Uterus (tissue), 4 donors: Measurements from ENCODE around the gene COPZ2. TPM values are rescaled to one million over a fixed set of nuclear protein-coding genes. Genes with fewer than 3 reads are reported as not detected.

Source experiments
- DNase-seq, 2 donors: peaks; one replicate each; pipeline ENCODE4 v3.0.0-alpha.2; 2019 to 2020
- H3K27ac ChIP-seq, 2 donors: fragments of 200-600 bp; sonication (generic); 1 replicate in 1 of 2; 2 replicates in 1 of 2; pipeline ENCODE4 v1.5.1; 2016 to 2018
- H3K27me3 ChIP-seq, 2 donors: fragments of 200-600 bp; sonication (generic); one replicate each; pipeline ENCODE4 v1.5.1; 2018 to 2019; ENCODE audit warnings: control low read depth in 1 of 2
- H3K36me3 ChIP-seq, 2 donors: fragments of 200-600 bp; sonication (generic); one replicate each; pipeline ENCODE4 v1.5.1; 2019; ENCODE audit warnings: control low read depth in 1 of 2
- H3K4me1 ChIP-seq, 2 donors: fragments of 200-600 bp; sonication (generic); one replicate each; pipeline ENCODE4 v1.5.1; 2018 to 2019; ENCODE audit warnings: control low read depth in 1 of 2
- H3K4me3 ChIP-seq, 2 donors: fragments of 200-600 bp; sonication (generic); 1 replicate in 1 of 2; 2 replicates in 1 of 2; pipeline ENCODE4 v1.5.1; 2018 to 2019; ENCODE audit warnings: mild to moderate bottlenecking in 1 of 2
- H3K9me3 ChIP-seq, 2 donors: fragments of 200-600 bp; sonication (generic); one replicate each; pipeline ENCODE4 v1.5.1; 2019; ENCODE audit warnings: control low read depth in 1 of 2
- POLR2A ChIP-seq, 2 donors: fragments of 450-650 bp; IDR thresholded peaks; one replicate each; pipeline ENCODE4 v1.6.1; 2016; ENCODE audit warnings: antibody characterized with exemption in 2 of 2, mild to moderate bottlenecking in 1 of 2, moderate library complexity in 1 of 2
- intact Hi-C: fragments of 100-400 bp; cut with DNase I; formaldehyde crosslinking; loops from one replicate; pipeline ENCODE4 v1.15.1; 2023; ENCODE audit warnings: low total_unique reads
- microRNA counts, 2 donors: library from miRNA; unstranded; fragments of <30 nt; microRNA quantifications; one replicate each; lab custom pipeline; 2016 to 2017
- microRNA-seq: library from miRNA; unstranded; fragments of <30 nt; microRNA quantifications from one replicate; pipeline ENCODE4, GENCODE V29; 2016; ENCODE audit warnings: borderline microRNAs expressed, borderline replicate concordance
- small RNA-seq: library from RNA; depleted of rRNA; stranded (forward); fragments of <200 nt; gene quantifications from one replicate; pipeline ENCODE3, GENCODE V24; 2016
- total RNA-seq, 4 donors: library from RNA; depleted of rRNA in 3 of 4; stranded (reverse); fragments of >200 nt in 3 of 4; gene quantifications; one replicate each; pipeline versions ENCODE4 v1.1.0 to v1.2.4, GENCODE V29; 2014 to 2023
- TF ChIP-seq, protein P1 (sequence below), 4 experiments: fragments of 200-600 bp in 2 of 4; fragments of 450-650 bp in 2 of 4; sonication (generic) in 2 of 4; IDR thresholded peaks; one replicate each; pipeline ENCODE4 v1.5.1; 2016 to 2019; ENCODE audit warnings: antibody characterized with exemption in 4 of 4, mild to moderate bottlenecking in 2 of 4, moderate library complexity in 1 of 4
- donor health status: DM: yes; HTN: yes; CAD: no.

COPZ2 gene
- total RNA-seq, 4 donors from 2014 or later: 12.9 to 82.7 (median 35.3) TPM

DNA sequence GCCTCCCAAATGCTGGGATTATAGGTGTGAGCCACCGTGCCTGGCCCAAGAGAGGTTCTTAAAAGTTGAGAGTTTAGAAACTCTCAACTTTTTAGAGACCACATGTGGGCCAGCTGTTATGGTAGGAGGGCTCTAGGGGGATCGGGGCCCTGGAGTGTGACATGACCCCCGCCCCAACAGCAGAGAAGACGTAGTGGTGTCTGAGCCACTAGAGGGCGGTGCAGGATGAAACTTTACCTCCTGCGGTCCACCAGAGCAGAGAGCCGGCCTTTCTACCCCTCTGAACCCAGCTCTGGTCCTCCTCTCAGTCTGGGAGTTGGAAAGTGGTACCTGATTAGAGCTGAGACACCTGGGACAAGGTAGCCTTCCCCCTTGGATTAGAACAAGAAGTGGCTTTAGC lies 59.3 kb downstream of the COPZ2 start:
- H3K27me3 ChIP-seq: no peaks in the 10 kb centered on the region
- peak; percentile 36 to 45 for DNase-seq
- no peaks in the 10 kb centered on the region for H3K9me3 ChIP-seq
- intact Hi-C loops: no loop called here
- H3K4me1 ChIP-seq: no peaks in the 10 kb centered on the region
- TF ChIP-seq POLR2A (IDR thresholded peaks at IDR 0.05): no peak
- TF ChIP-seq, protein P1, sequence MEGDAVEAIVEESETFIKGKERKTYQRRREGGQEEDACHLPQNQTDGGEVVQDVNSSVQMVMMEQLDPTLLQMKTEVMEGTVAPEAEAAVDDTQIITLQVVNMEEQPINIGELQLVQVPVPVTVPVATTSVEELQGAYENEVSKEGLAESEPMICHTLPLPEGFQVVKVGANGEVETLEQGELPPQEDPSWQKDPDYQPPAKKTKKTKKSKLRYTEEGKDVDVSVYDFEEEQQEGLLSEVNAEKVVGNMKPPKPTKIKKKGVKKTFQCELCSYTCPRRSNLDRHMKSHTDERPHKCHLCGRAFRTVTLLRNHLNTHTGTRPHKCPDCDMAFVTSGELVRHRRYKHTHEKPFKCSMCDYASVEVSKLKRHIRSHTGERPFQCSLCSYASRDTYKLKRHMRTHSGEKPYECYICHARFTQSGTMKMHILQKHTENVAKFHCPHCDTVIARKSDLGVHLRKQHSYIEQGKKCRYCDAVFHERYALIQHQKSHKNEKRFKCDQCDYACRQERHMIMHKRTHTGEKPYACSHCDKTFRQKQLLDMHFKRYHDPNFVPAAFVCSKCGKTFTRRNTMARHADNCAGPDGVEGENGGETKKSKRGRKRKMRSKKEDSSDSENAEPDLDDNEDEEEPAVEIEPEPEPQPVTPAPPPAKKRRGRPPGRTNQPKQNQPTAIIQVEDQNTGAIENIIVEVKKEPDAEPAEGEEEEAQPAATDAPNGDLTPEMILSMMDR (IDR thresholded peaks at IDR 0.05): peak; percentile 43 to 62 (median 48)
- H3K36me3 ChIP-seq: no peaks in the 10 kb centered on the region
- H3K4me3 ChIP-seq: no peak overlapping the region
- H3K27ac ChIP-seq: no peak overlapping the region

MicroRNAs within 50 kb of the gene (microRNA counts, 767-probe panel; counts per million panel counts)
- 4,206 to 4,492 counts per million in 2 donors for microRNA hsa-miR-152 (lab: Ali Mortazavi, UCI)

Small RNA genes within 50 kb of the gene (microRNA-seq; reads per million reads assigned to microRNA genes)
- gene MIR152: 645 reads per million, percentile 78 among the genes with 10 or more reads in this experiment

Small RNA genes within 50 kb of the gene (small RNA-seq; reads per million reads assigned to genes)
- not detected for gene AC004477.2
- gene MIR152: 25.9 reads per million, percentile 92 among the genes with 10 or more reads in this experiment

Other genes starting within 250 kb of the COPZ2 start
- gene OSBPL7, start 216.0 kb downstream of the COPZ2 start, total RNA-seq: 10 to 100 TPM in 2 of 4 donors, 1 to 10 TPM in 2; 1.0 to 23.4 (median 10.7) TPM
- gene MRPL10, start 206.3 kb downstream of the COPZ2 start, total RNA-seq: 10 to 100 TPM; 14.7 to 44.1 (median 27.7) TPM
- gene LRRC46, start 206.1 kb downstream of the COPZ2 start, total RNA-seq: 1 to 10 TPM in 2 of 4 donors, under 1 TPM in 2; 0.14 to 1.5 (median 0.76) TPM
- 10 to 100 TPM; 12.4 to 80.7 (median 39.8) TPM for gene SCRN2, start 196.5 kb downstream of the COPZ2 start, total RNA-seq
- 1 to 10 TPM in 2 of 4 donors, not detected in 2; 1.4 to 1.5 TPM for gene SP6, start 186.6 kb downstream of the COPZ2 start, total RNA-seq
- 10 to 100 TPM in 1 of 4 donors, 1 to 10 TPM in 2, under 1 TPM in 1; 0.88 to 18.7 (median 1.3) TPM for gene SP2, start 141.6 kb downstream of the COPZ2 start, total RNA-seq
- 10 to 100 TPM; 16.7 to 29.4 (median 17.4) TPM for gene PNPO, start 96.2 kb downstream of the COPZ2 start, total RNA-seq
- 1 to 10 TPM in 1 of 4 donors, under 1 TPM in 1, not detected in 2; 0.29 to 2.0 TPM for gene PRR15L, start 79.9 kb downstream of the COPZ2 start, total RNA-seq
- gene CDK5RAP3, start 66.7 kb downstream of the COPZ2 start, total RNA-seq: 100 to 1,000 TPM; 118 to 180 (median 146) TPM
- gene NFE2L1, start 10.6 kb upstream of the COPZ2 start, total RNA-seq: 100 to 1,000 TPM in 2 of 4 donors, 10 to 100 TPM in 2; 85.6 to 323 (median 176) TPM
- gene CBX1, start 63.7 kb upstream of the COPZ2 start, total RNA-seq: 100 to 1,000 TPM in 2 of 4 donors, 10 to 100 TPM in 2; 47.1 to 132 (median 81.3) TPM
- gene SNX11, start 70.0 kb upstream of the COPZ2 start, total RNA-seq: 10 to 100 TPM in 3 of 4 donors, under 1 TPM in 1; 0.77 to 20.6 (median 14.8) TPM